Measurements from ENCODE around the gene PEBP1.

DNA sequence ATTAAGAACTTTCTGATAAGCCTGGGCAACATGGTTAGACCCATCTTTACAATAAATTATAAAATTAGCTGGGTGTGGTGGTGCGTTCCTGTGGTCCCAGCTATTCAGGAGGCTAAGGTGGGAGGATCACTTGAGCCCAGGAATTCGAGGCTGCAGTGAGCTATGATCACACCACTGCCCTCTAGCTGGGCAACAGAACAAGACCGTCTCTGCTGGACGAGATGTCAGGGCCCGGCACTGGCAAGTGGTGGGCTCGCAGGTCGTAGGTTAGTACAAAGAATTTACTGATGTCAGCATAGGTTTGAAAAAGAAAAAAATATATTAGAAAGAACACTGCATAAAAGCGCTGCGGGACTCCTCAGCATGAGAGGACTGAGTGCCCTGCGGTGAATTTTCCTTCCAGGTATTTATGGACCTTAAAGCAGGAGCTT lies 16.5 kb upstream of the PEBP1 start:
- TF ChIP-seq CTCF (IDR thresholded peaks at IDR 0.05 in 8 of 11, conservative IDR thresholded peaks at IDR 0.05 in 3 of 11) = no peak
- TF ChIP-seq POLR2AphosphoS5 (IDR thresholded peaks at IDR 0.05) = no peak
